Activated naive CD8-positive, alpha-beta T cell treated with anti-CD3 and anti-CD28 coated beads, Interleukin-2, amount 10 ng/mL, durations not matched to agents 7 days and 5 days (primary cell): ENCODE data around the gene AGPS. TPM values are rescaled to one million over a fixed set of nuclear protein-coding genes. Genes with fewer than 3 reads are reported as not detected.

ENCODE experiments used
- ATAC-seq: fragments of 150-1000 bp; cut with Tn5 transposase; one replicate; pipeline ENCODE4 v1.10.0; 2021; ENCODE audit warnings: low read depth, moderate library complexity
- POLR2A ChIA-PET: fragments of 350-600 bp; sonication (Branson Sonifier 250); formaldehyde crosslinking; loops from one replicate; lab custom pipeline; 2021; ENCODE audit warnings: antibody characterized with exemption; lab: Charles Lee
- DNase-seq: peaks from one replicate; pipeline ENCODE4 v3.0.0; 2021
- H3K27ac Mint-ChIP-seq: one replicate; pipeline ENCODE4 v1.8.0; 2022; ENCODE audit warnings: mild to moderate bottlenecking, mixed read lengths
- H3K27me3 Mint-ChIP-seq: one replicate; pipeline ENCODE4 v1.8.0; 2022; ENCODE audit warnings: mild to moderate bottlenecking, moderate library complexity, mixed read lengths
- H3K36me3 Mint-ChIP-seq: one replicate; pipeline ENCODE4 v1.8.0; 2021; ENCODE audit warnings: mild to moderate bottlenecking, mixed read lengths
- H3K4me1 Mint-ChIP-seq: one replicate; pipeline ENCODE4 v1.8.0; 2021; ENCODE audit warnings: mixed read lengths
- H3K4me3 Mint-ChIP-seq: one replicate; pipeline ENCODE4 v1.8.0; 2022; ENCODE audit warnings: mild to moderate bottlenecking, moderate library complexity, mixed read lengths
- H3K9me3 Mint-ChIP-seq: one replicate; pipeline ENCODE4 v1.8.0; 2021; ENCODE audit warnings: mixed read lengths
- total RNA-seq, 2 experiments: library from RNA; stranded (reverse); gene quantifications; one replicate each; pipeline ENCODE4 v1.2.3, GENCODE V29; 2021

The AGPS gene
- total RNA-seq, 2 experiments from 2014 or later: 46.1 to 46.4 TPM

DNA sequence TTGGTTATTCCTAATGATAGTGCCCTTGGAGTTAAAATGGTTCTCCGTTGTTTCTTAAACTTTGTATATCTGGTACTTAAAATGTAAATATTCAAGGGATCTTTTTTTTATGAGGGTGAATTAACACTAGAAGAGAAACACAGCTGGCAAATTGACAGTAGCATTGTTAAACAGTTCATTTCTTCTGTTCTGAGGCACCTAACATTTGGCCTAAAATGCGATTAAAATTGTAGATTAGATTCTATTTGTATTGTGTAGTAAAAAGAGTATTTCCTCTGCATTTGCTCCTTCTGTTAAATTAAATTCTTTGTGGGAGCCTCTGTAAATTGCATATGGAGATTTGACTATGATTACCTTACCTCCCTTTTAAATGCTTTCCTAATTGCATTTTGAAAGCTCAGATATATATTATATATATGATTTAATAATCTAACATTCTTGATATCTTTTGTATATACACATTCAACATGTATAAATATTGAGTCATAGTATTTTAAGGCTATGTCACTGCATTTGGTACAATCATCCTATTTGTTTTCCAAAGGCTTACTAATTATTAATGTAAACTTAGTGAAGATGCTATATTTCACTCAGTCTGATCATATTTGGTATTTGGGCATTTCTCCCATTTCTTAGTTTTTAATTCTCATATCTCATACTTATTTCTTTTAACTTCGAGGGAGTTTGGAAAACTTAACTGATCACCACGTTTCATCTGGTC, 124.4 kb downstream of the AGPS start:
- POLR2A ChIA-PET: no interaction called here
- H3K27me3 Mint-ChIP-seq: no peaks in the 10 kb centered on the region
- no peak for DNase-seq
- H3K9me3 Mint-ChIP-seq: no peaks in the 10 kb centered on the region
- H3K4me1 Mint-ChIP-seq: peaks cover 2% of the 10 kb centered on the region
- ATAC-seq: no peak
- no peak overlapping the region for H3K4me3 Mint-ChIP-seq
- peaks cover 19% of the 10 kb centered on the region for H3K36me3 Mint-ChIP-seq
- H3K27ac Mint-ChIP-seq: no peak overlapping the region

DNA sequence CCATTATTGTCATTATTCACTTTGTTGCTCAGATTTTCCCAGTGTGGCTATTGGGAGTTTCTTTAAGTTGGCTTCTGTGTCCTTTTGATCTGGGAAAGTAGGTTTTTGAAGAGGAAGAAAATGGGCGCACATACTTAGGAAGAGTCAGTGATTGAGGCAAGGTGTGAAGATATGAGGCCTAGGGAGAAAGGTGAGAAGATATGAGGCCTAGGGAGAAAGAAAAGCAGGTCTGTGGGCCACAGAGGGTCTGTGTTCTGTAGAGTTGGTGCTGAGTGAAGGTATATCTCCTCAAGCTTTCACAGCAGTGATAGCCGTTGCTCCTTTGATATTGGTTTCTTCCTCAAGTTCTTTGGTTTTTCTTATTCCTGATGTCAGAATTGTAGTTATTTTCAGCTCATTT, 126.2 kb downstream of the AGPS start:
- no peak for ATAC-seq
- Mint-ChIP-seq H3K27ac (no peak overlapping the region), H3K9me3 (no peaks in the 10 kb centered on the region), H3K36me3 (peaks cover 19% of the 10 kb centered on the region), H3K27me3 (no peaks in the 10 kb centered on the region), H3K4me1 (peaks cover 2% of the 10 kb centered on the region), H3K4me3 (no peak overlapping the region)
- POLR2A ChIA-PET: no interaction called here
- no peak for DNase-seq

DNA sequence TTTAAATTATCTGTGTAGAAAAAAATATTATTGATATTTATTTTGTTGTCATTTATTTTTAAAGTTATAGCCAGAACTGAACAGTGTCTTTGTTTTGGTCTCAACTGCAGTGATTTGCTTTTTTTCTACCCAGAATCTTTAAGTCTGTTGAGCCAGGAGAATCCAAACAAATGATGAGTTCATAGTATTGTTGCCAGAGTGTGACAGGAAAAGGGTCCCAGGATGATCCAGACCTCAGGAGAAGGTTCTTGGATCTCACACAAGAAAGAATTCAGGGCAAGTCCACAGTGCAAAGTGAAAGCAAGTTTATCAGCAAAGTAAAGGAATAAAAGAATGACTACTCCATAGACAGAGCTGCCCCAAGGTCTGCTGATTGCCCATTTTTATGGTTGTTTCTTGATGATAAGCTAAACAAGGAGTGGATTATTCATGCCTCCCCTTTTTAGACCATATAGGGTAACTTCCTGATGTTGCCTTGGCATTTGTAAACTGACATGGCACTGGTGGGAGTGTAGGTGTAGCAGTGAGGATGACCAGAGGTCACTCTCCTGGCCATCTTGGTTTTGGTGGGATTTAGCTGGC, 127.1 kb downstream of the AGPS start:
- DNase-seq (no peak), ATAC-seq (no peak)
- Mint-ChIP-seq H3K4me1 (peaks cover 4% of the 10 kb centered on the region), H3K9me3 (no peaks in the 10 kb centered on the region), H3K27me3 (no peaks in the 10 kb centered on the region), H3K27ac (no peak overlapping the region), H3K36me3 (peaks cover 19% of the 10 kb centered on the region), H3K4me3 (no peak overlapping the region)
- POLR2A ChIA-PET: no interaction called here

DNA sequence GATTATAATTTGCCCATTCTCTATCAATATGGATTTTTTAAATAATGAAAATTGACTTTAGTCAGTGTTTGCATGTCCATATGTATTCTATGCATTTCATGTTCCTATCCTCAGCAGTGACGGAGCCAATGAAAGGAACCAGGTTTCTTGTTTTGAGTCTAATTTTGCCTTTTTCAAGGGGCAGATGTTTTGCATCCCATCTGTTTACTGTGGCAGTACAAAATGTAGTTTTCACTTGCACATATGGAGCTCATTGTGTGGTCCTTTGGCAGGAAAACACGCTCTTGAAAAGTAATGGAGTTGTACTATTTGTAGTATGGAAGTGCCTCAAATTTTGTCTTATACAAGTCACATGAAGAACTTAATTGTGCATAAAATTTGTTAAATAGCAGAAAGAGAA, 127.8 kb downstream of the AGPS start:
- Mint-ChIP-seq H3K27me3 (no peaks in the 10 kb centered on the region), H3K4me1 (peaks cover 2% of the 10 kb centered on the region), H3K36me3 (peaks cover 19% of the 10 kb centered on the region), H3K4me3 (no peak overlapping the region), H3K27ac (no peak overlapping the region), H3K9me3 (no peaks in the 10 kb centered on the region)
- DNase-seq (no peak), ATAC-seq (no peak)
- POLR2A ChIA-PET: no interaction called here

DNA sequence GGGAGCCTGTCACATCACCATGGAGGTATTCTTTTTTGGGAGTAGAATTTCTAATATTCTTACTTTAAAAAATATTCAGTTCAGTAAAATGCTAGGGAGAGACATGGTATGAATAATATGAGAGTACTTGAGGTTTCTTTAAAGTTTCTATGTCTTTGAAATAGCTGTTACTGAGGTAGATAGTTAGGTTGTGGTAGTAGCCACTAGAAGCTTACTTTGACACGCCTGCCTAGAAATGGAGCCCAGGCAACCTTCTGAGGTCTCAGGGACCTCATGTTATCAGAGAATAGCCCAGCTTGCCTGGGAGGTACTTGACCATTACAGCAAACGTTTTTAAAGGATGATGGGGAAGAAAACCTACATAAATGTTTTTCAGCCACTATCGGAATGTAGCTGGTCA, 131.2 kb downstream of the AGPS start:
- peaks cover 1% of the 10 kb centered on the region for H3K4me1 Mint-ChIP-seq
- POLR2A ChIA-PET: no interaction called here
- no peak overlapping the region for H3K4me3 Mint-ChIP-seq
- H3K27ac Mint-ChIP-seq: no peak overlapping the region
- ATAC-seq (no peak), DNase-seq (no peak)
- H3K27me3 Mint-ChIP-seq: no peaks in the 10 kb centered on the region
- H3K9me3 Mint-ChIP-seq: no peaks in the 10 kb centered on the region
- H3K36me3 Mint-ChIP-seq: peaks cover 21% of the 10 kb centered on the region

DNA sequence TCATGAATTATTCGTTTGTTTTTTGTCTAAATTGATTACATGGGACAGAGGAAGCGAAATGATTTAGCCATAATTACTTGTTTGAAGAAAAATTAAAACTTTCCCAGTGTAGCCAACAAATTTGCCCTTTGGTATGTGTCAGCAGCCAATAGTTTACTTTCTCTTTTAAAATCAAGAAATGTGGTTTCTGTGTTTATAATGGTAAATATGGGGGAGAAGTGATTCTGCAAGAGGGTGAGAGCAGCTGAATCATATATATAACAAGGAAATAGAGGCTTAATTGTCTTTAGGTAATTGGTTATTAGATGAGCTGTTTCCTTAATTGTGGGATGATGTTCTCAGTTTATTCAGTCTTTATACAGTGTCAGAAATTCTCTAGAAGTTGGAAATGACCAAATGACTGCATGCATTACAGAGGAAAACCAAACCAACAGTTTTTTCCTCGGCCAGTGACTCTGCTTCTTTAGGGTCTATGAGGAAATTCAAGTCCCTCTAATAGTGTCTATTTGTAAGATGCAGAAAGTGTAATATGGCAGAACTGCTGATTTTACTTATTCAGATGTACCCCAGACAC, 132.9 kb downstream of the AGPS start:
- H3K36me3 Mint-ChIP-seq: peaks cover 17% of the 10 kb centered on the region
- peaks cover 1% of the 10 kb centered on the region for H3K4me1 Mint-ChIP-seq
- H3K9me3 Mint-ChIP-seq: no peaks in the 10 kb centered on the region
- no peak overlapping the region for H3K27ac Mint-ChIP-seq
- no peaks in the 10 kb centered on the region for H3K27me3 Mint-ChIP-seq
- ATAC-seq (no peak), DNase-seq (no peak)
- no peak overlapping the region for H3K4me3 Mint-ChIP-seq
- POLR2A ChIA-PET: interaction anchor here (0.7 to 1.5 kb wide), 2 partner anchors 15 to 1378 kb away, joined by 4 read pairs; no protein-coding TSS in a partner anchor

DNA sequence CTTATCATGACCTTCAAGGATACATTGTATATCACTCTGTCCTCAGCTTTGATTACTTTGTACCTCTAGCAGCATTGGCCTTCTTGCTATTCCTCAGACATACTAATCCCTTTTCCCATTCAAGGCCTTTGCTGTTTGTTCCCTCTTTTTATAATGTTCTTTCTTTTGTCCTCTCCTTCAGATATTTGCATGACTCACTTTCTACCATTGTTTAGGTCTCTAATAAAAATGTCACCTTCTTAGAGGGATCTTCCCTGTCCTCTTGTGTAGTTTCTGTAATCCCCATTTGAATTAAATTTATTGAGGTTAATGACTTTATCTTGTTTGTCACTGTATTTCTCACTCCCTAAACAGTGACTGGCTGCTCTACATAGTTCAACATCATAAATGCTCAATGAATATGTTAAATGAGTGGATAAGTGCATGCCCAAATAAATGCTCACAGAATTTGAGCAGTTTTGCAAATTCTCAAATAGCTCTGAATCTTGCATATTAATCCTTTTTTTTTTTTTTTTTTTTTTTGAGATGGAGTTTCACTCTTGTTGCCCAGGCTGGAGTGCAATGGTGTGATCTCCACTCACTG, 135.9 kb downstream of the AGPS start:
- Mint-ChIP-seq H3K36me3 (peaks cover 15% of the 10 kb centered on the region), H3K27ac (no peak overlapping the region), H3K4me1 (peaks cover 1% of the 10 kb centered on the region), H3K4me3 (no peak overlapping the region), H3K9me3 (no peaks in the 10 kb centered on the region), H3K27me3 (no peaks in the 10 kb centered on the region)
- DNase-seq (no peak), ATAC-seq (no peak)
- POLR2A ChIA-PET: no interaction called here

DNA sequence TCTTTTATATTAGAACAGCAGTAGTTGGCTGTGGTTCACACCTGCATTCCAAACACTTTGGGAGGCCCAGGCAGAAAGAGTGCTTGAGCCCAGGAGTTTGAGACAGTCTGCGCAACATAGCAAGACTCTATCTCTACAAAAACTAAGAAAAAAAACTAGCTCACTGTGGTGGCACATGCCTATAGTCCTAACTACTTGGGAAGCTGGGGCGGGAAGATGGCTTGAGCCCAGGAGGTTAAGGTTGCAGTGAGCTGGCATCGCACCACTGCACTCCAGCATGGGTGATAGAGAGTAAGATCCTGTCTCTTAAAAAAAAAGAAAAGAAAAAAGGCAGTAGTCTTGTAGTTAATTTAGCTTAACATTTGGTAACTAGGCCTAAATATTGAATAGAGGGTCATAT, 136.6 kb downstream of the AGPS start:
- H3K27me3 Mint-ChIP-seq: no peaks in the 10 kb centered on the region
- H3K4me1 Mint-ChIP-seq: no peaks in the 10 kb centered on the region
- H3K9me3 Mint-ChIP-seq: no peaks in the 10 kb centered on the region
- POLR2A ChIA-PET: no interaction called here
- ATAC-seq (no peak), DNase-seq (no peak)
- peaks cover 12% of the 10 kb centered on the region for H3K36me3 Mint-ChIP-seq
- H3K4me3 Mint-ChIP-seq: no peak overlapping the region
- H3K27ac Mint-ChIP-seq: no peak overlapping the region

DNA sequence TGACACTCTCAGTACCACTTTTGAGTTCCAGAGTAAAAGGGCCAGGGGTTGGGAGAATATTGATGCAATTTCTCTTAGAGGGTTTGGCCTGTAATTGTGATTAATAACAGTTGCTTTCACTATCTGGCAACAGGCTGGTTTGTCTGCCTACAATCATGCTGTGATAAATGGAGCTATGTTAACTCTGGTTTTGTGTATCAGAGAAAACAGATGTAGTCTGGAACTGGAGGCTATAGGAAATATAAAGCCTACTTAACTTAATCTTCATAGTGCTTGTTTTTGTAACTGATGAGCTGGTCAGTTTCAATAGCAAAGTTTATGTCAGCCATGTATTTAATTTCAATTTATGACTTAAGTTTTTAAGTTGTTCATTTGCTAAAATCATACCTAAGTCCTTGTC, 138.0 kb downstream of the AGPS start:
- Mint-ChIP-seq H3K27me3 (no peaks in the 10 kb centered on the region), H3K36me3 (peaks cover 7% of the 10 kb centered on the region), H3K4me3 (no peak overlapping the region), H3K4me1 (no peaks in the 10 kb centered on the region), H3K9me3 (no peaks in the 10 kb centered on the region), H3K27ac (no peak overlapping the region)
- no peak for DNase-seq
- no peak for ATAC-seq
- POLR2A ChIA-PET: no interaction called here

DNA sequence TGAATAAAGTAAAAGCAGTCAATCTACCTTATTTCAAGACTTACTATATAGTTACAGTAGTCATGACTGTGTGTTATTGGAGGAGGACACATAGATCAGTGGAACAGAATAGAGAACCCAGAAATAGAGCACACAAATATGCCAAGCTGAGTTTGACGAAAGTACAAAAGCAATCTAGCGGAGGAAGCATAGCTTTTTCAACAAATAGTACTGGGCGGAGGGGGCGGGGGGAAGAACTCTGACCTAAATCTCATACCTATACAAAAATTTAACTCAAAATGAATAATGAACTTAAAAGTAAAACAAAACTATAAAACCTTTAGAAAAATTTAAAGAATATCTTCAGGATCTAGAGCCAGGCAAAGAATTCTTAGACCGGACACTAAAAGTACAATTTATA, 139.1 kb downstream of the AGPS start:
- Mint-ChIP-seq H3K27ac (no peak overlapping the region), H3K27me3 (no peaks in the 10 kb centered on the region), H3K9me3 (no peaks in the 10 kb centered on the region), H3K4me3 (no peak overlapping the region), H3K4me1 (no peaks in the 10 kb centered on the region), H3K36me3 (peaks cover 7% of the 10 kb centered on the region)
- ATAC-seq (no peak), DNase-seq (no peak)
- POLR2A ChIA-PET: no interaction called here

DNA sequence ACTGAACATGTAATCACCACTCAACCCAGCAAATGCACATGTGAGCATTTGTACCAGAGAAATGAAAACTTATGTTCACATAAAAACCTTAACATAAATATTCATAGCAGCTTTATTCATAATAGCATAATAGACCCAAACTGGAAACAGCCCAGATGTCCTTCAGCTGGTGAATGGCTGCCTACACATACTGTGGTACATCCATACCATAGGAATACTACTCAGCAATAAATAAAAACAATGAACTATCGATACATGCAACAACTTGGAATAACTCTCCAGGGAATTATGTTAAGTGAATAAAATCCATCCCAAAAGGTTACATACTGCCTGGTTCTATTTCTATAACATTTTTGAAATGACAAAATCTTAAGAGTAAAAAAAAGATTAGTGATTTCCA, 140.0 kb downstream of the AGPS start:
- no peaks in the 10 kb centered on the region for H3K4me1 Mint-ChIP-seq
- H3K4me3 Mint-ChIP-seq: no peak overlapping the region
- no peak for ATAC-seq
- H3K36me3 Mint-ChIP-seq: peaks cover 6% of the 10 kb centered on the region
- no peak overlapping the region for H3K27ac Mint-ChIP-seq
- DNase-seq: no peak
- POLR2A ChIA-PET: no interaction called here
- H3K27me3 Mint-ChIP-seq: no peaks in the 10 kb centered on the region
- no peaks in the 10 kb centered on the region for H3K9me3 Mint-ChIP-seq

DNA sequence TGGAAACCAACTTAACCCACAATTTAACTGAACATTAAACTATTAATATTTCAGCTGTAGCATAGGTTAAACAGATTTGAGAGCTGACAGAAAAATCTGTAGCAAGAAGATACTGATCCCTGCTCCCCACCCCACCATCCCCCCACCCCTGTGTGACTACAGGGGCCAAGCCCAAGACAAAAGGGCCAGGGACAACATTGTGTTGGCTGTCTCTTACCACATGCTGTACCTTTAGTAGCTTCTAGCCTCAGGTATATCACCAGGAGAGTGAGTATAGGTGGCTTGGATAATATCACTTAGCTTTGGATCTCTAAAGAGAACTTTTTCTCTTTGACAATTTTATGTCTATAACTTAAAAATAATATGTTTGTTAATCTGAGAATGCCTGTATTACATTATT, 140.7 kb downstream of the AGPS start:
- Mint-ChIP-seq H3K4me3 (no peak overlapping the region), H3K9me3 (no peaks in the 10 kb centered on the region), H3K4me1 (no peaks in the 10 kb centered on the region), H3K27ac (no peak overlapping the region), H3K36me3 (peaks cover 6% of the 10 kb centered on the region), H3K27me3 (no peaks in the 10 kb centered on the region)
- POLR2A ChIA-PET: no interaction called here
- DNase-seq (no peak), ATAC-seq (no peak)

DNA sequence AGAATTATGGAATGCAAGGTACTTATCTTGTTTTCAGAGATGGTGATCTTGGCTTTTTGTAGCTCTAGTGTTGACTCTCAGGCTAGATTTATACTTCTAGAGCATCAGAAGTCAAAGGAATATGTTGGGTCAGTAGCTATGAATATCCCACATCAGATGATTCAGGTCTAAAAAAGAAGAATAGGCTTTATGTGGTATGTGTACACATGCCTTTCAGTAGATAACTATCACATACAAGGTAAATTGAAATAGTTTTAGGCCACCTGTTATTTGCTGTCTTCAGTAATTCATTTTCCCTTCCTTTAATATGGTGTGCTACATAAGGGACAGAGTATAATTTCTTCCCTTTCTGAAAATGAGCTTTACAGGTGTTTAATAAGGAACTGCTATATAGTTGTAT, 142.4 kb downstream of the AGPS start:
- ATAC-seq (no peak), DNase-seq (no peak)
- no peak overlapping the region for H3K27ac Mint-ChIP-seq
- H3K27me3 Mint-ChIP-seq: no peaks in the 10 kb centered on the region
- H3K4me3 Mint-ChIP-seq: no peak overlapping the region
- H3K9me3 Mint-ChIP-seq: no peaks in the 10 kb centered on the region
- no peaks in the 10 kb centered on the region for H3K4me1 Mint-ChIP-seq
- POLR2A ChIA-PET: no interaction called here
- peaks cover 6% of the 10 kb centered on the region for H3K36me3 Mint-ChIP-seq

DNA sequence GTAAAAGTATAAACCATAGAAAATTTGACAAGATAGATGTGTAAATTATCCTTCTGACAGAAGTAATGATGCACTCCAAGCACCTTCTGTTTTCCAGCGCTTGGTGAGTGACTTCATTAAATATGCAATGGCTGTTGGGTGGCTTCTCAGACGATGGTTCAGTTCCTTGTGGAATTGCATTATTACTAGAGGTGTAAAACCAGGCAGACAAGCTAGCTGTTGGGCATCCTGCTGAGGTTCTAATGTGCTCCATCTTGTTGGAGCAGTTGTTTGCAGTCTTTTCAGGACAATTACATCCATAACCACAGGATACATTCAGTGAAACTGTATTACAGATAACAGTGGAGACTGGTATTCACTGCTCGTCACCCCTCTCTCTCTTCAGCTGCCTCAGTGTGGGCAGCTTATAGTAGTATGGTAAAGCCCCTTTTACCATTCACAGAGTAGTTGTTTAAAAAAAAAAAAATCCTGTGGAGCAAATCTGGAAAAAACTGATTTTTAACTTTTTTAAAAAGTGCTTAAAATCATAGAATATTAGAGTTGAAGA, 143.5 kb downstream of the AGPS start:
- Mint-ChIP-seq H3K36me3 (peaks cover 6% of the 10 kb centered on the region), H3K4me3 (no peak overlapping the region), H3K9me3 (no peaks in the 10 kb centered on the region), H3K27me3 (no peaks in the 10 kb centered on the region), H3K4me1 (no peaks in the 10 kb centered on the region), H3K27ac (no peak overlapping the region)
- ATAC-seq (no peak), DNase-seq (no peak)
- POLR2A ChIA-PET: no interaction called here
